Brain microvascular endothelial cell (primary cell): ENCODE data around the gene OTOP1.
A peak's percentile ranks its signal among the peaks of the same experiment; 100 is the strongest.
"Not testable (repeated sequence)": the region's sequence is repeated elsewhere in the genome, so short reads cannot be mapped to it uniquely, and the experiment has no call there.

Source experiments
- DNase-seq: peaks from one replicate; pipeline ENCODE4 v3.0.0-alpha.2; 2020
- H3K27ac ChIP-seq: fragments of 250-450 bp; sonication (Bioruptor Pico); 2 replicates; pipeline ENCODE4 v1.5.1; 2020; ENCODE audit warnings: mild to moderate bottlenecking, moderate library complexity
- H3K27me3 ChIP-seq: fragments of 250-450 bp; sonication (Bioruptor Pico); replicated peaks from 2 replicates; pipeline ENCODE4 v1.5.1; 2020; ENCODE audit warnings: mild to moderate bottlenecking
- H3K36me3 ChIP-seq: fragments of 250-450 bp; sonication (Bioruptor Pico); replicated peaks from 2 replicates; pipeline ENCODE4 v1.5.1; 2020; ENCODE audit warnings: mild to moderate bottlenecking
- H3K4me3 ChIP-seq: 2 replicates; pipeline ENCODE4 v1.5.1; 2011; ENCODE audit warnings: low read depth, mild to moderate bottlenecking, control low read depth, low read length, moderate library complexity
- CTCF ChIP-seq: IDR thresholded peaks from 2 replicates; pipeline ENCODE4 v1.5.1; 2011; ENCODE audit warnings: low read depth, mild to moderate bottlenecking, moderate library complexity, low read length, control low read depth, inconsistent platforms; ENCODE audit errors: missing control alignments
- in situ Hi-C: cut with HindIII; loops from 2 replicates; pipeline ENCODE4 v1.10.0; 2017; ENCODE audit warnings: low sequenced_read_pairs, low pct_ligation_motif_present

The OTOP1 gene

GRCh38 chr4:4145622-4146021, 81.1 kb downstream of the OTOP1 start:
- peak; percentile 12 for DNase-seq
- H3K27me3 ChIP-seq, in situ Hi-C loops, H3K4me3 ChIP-seq, H3K36me3 ChIP-seq, H3K27ac ChIP-seq: not testable (repeated sequence)
- peak; percentile 52 for TF ChIP-seq CTCF

- H3K36me3 ChIP-seq, H3K27ac ChIP-seq, H3K4me3 ChIP-seq, in situ Hi-C loops, DNase-seq, H3K27me3 ChIP-seq: not testable (repeated sequence)
Observed at GRCh38 chr4:4143376-4143775, 83.4 kb downstream of the OTOP1 start.

GRCh38 chr4:4142679-4143078, 84.0 kb downstream of the OTOP1 start:
- H3K27ac ChIP-seq, H3K4me3 ChIP-seq, H3K36me3 ChIP-seq, DNase-seq, H3K27me3 ChIP-seq, in situ Hi-C loops: not testable (repeated sequence)

- H3K27ac ChIP-seq, in situ Hi-C loops, H3K27me3 ChIP-seq, DNase-seq, H3K4me3 ChIP-seq, H3K36me3 ChIP-seq: not testable (repeated sequence)
Observed at GRCh38 chr4:4141186-4141585, 85.5 kb downstream of the OTOP1 start.
